Thyroid gland (tissue), 4 donors: ENCODE measurements around the gene PDGFRB.

Experiments
- POLR2A ChIP-seq, 2 donors: fragments of 450-650 bp; IDR thresholded peaks; one replicate each; pipeline ENCODE4 v1.6.1; 2017; ENCODE audit warnings: antibody characterized with exemption in 2 of 2, mild to moderate bottlenecking in 2 of 2, moderate library complexity in 1 of 2
- TF ChIP-seq, protein P1 (sequence below), 6 experiments: fragments of 200-600 bp in 3 of 6; fragments of 450-650 bp in 3 of 6; sonication (generic) in 3 of 6; IDR thresholded peaks; one replicate each; pipeline ENCODE4 v1.5.1; 2016 to 2019; ENCODE audit warnings: antibody characterized with exemption in 6 of 6, mild to moderate bottlenecking in 2 of 6, inconsistent platforms in 1 of 6, moderate library complexity in 1 of 6

DNA sequence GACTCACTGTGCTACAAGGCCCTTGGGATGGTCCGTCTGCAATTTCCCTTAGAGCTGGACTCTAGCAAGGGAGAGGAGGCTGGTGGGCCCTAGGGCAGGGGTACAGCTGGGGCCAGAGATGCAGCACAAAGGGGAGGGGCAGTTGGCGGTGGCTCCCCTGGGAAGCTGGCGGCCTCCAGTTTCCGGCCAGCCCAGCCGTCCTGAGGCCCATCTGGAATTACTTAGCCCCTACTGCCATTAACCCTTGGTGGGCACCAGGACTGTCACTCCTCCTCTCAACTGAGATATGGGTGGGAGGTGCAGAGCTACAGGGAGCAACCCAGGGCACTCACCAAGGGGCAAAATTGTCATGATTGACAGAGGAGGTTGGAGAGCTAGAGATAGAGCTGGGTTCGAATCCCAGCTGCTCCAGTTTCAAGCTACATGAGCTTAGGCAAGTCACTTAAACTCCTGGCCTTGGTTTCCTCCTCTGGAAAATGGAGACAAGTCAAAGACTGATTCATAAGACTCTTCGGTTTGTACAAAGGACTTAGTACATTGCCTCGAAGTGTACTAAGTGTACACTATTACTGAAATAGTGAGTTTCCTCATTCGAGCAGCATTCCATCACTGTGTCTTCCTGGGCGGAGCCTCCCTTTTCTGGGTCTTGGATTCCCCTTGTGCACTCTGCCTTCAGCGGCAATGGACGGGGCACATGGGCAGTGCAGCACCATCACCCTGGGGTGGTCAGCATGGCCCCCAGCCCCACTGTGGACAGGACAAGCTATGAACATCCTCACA, 2.7 kb upstream of the PDGFRB start:
- TF ChIP-seq, protein P1, sequence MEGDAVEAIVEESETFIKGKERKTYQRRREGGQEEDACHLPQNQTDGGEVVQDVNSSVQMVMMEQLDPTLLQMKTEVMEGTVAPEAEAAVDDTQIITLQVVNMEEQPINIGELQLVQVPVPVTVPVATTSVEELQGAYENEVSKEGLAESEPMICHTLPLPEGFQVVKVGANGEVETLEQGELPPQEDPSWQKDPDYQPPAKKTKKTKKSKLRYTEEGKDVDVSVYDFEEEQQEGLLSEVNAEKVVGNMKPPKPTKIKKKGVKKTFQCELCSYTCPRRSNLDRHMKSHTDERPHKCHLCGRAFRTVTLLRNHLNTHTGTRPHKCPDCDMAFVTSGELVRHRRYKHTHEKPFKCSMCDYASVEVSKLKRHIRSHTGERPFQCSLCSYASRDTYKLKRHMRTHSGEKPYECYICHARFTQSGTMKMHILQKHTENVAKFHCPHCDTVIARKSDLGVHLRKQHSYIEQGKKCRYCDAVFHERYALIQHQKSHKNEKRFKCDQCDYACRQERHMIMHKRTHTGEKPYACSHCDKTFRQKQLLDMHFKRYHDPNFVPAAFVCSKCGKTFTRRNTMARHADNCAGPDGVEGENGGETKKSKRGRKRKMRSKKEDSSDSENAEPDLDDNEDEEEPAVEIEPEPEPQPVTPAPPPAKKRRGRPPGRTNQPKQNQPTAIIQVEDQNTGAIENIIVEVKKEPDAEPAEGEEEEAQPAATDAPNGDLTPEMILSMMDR (IDR thresholded peaks at IDR 0.05): no peak
- TF ChIP-seq POLR2A (IDR thresholded peaks at IDR 0.05): no peak
